ENCODE results near the gene ALDOC. TPM values are rescaled to one million over a fixed set of nuclear protein-coding genes. Genes with fewer than 3 reads are reported as not detected.

The ALDOC gene
- polyA plus RNA-seq, 1 of the 3 experiments (the other 2 are of a cell fraction) = 10.3 TPM

- H3K27me3 ChIP-seq (ENCODE audit: insufficient read depth) = peaks cover 10% of the 10 kb centered on the region; the same call in 1 of the 2 replicates
- DNase-seq = no peak
- H3K9me2 ChIP-seq = no peaks in the 10 kb centered on the region
- H3K4me2 ChIP-seq = no peak overlapping the region
- POLR2A ChIA-PET = no interaction called here
- no peaks in the 10 kb centered on the region for H3K36me3 ChIP-seq (replicated peaks in 1 of 2; ENCODE audit: control insufficient read depth in 1 of 2, insufficient read depth in 2 of 2, low read length in 1 of 2)
- 67% methylated on average over 2 of the region's 2 CpGs for WGBS (ENCODE audit: low lambda C conversion rate)
- H4K20me1 ChIP-seq (ENCODE audit: insufficient read depth) = no peaks in the 10 kb centered on the region
- no peaks in the 10 kb centered on the region for H3F3A ChIP-seq (replicated peaks; ENCODE audit: insufficient read depth)
- peaks cover 0 to 6% of the 10 kb centered on the region in 2 experiments; a peak in 1 of 4 replicates for H3K4me1 ChIP-seq (ENCODE audit: control insufficient read depth in 1 of 2, insufficient read depth in 2 of 2, low read depth in 1 of 2, low read length in 1 of 2)
- H3K9ac ChIP-seq = no peak overlapping the region
- H3K27ac ChIP-seq (ENCODE audit: low read depth in 2 of 2, low read length in 1 of 2) = no peak overlapping the region
- H2AFZ ChIP-seq (ENCODE audit: low read depth) = no peak overlapping the region
- CTCF ChIA-PET = interaction anchor here (1.2 to 3.0 kb wide), 4 partner anchors 10 to 32 kb away, joined by 4 to 15 read pairs (median 8); no protein-coding TSS in a partner anchor
- H3K9me3 ChIP-seq = no peaks in the 10 kb centered on the region
- H3K4me3 ChIP-seq (ENCODE audit: low read depth in 2 of 2, low read length in 1 of 2) = no peak overlapping the region
- no peaks in the 10 kb centered on the region for H3K79me2 ChIP-seq (ENCODE audit: insufficient read depth)
- no peak for TF ChIP-seq CHD2 (IDR thresholded peaks at IDR 0.05; ENCODE audit: low read length, partially characterized antibody)
- TF ChIP-seq RAD21 (IDR thresholded peaks at IDR 0.05; ENCODE audit: low read length) = no peak
- TF ChIP-seq EP300 (IDR thresholded peaks at IDR 0.05; ENCODE audit: borderline replicate concordance in 1 of 2, low read depth in 1 of 2, low read length in 1 of 2) = no peak
- TF ChIP-seq GATA2 (CRISPR knock-in tag; IDR thresholded peaks at IDR 0.05) = no peak
- no peak for TF ChIP-seq FOSL2 (IDR thresholded peaks at IDR 0.05; ENCODE audit: borderline replicate concordance, low read depth)
- no peak for TF ChIP-seq FOXJ3 (CRISPR knock-in tag; IDR thresholded peaks at IDR 0.05)
- no peak for TF ChIP-seq NFIC (IDR thresholded peaks at IDR 0.05; ENCODE audit: borderline replicate concordance)
- TF ChIP-seq, protein P1, sequence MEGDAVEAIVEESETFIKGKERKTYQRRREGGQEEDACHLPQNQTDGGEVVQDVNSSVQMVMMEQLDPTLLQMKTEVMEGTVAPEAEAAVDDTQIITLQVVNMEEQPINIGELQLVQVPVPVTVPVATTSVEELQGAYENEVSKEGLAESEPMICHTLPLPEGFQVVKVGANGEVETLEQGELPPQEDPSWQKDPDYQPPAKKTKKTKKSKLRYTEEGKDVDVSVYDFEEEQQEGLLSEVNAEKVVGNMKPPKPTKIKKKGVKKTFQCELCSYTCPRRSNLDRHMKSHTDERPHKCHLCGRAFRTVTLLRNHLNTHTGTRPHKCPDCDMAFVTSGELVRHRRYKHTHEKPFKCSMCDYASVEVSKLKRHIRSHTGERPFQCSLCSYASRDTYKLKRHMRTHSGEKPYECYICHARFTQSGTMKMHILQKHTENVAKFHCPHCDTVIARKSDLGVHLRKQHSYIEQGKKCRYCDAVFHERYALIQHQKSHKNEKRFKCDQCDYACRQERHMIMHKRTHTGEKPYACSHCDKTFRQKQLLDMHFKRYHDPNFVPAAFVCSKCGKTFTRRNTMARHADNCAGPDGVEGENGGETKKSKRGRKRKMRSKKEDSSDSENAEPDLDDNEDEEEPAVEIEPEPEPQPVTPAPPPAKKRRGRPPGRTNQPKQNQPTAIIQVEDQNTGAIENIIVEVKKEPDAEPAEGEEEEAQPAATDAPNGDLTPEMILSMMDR (IDR thresholded peaks at IDR 0.05) = no peak
- no peak for TF ChIP-seq GABPA (IDR thresholded peaks at IDR 0.05; ENCODE audit: low read depth)
- TF ChIP-seq ZBTB33 (IDR thresholded peaks at IDR 0.05; ENCODE audit: borderline replicate concordance, low read depth) = no peak
- no peak for TF ChIP-seq SIN3A (IDR thresholded peaks at IDR 0.05; ENCODE audit: borderline replicate concordance, low read depth, low read length)
Measured at GRCh38 chr17:28527181-28527681, 49.5 kb downstream of the ALDOC start.

GRCh38 chr17:28526381-28526780, 50.3 kb downstream of the ALDOC start:
- H3K4me3 ChIP-seq (ENCODE audit: low read depth in 2 of 2, low read length in 1 of 2) = no peak overlapping the region
- WGBS (ENCODE audit: low lambda C conversion rate) = 30% methylated on average over 3 of the region's 8 CpGs
- POLR2A ChIA-PET = interaction anchor here (1.2 kb wide), 1 partner anchor 14 kb away, joined by 3 read pairs; no protein-coding TSS in a partner anchor

More at GRCh38 chr17:28526381-28526780, 50.3 kb downstream of the ALDOC start:
- no peak for TF ChIP-seq MEF2A (IDR thresholded peaks at IDR 0.05; ENCODE audit: borderline replicate concordance, low read depth)
- no peak for TF ChIP-seq RFX5 (IDR thresholded peaks at IDR 0.05; ENCODE audit: low read length)
- TF ChIP-seq, protein P2, sequence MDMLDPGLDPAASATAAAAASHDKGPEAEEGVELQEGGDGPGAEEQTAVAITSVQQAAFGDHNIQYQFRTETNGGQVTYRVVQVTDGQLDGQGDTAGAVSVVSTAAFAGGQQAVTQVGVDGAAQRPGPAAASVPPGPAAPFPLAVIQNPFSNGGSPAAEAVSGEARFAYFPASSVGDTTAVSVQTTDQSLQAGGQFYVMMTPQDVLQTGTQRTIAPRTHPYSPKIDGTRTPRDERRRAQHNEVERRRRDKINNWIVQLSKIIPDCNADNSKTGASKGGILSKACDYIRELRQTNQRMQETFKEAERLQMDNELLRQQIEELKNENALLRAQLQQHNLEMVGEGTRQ (IDR thresholded peaks at IDR 0.05; ENCODE audit: borderline replicate concordance, low read depth, low read length) = no peak
- no peak for TF ChIP-seq GATA2 (CRISPR knock-in tag; IDR thresholded peaks at IDR 0.05)
- TF ChIP-seq TCF12 (IDR thresholded peaks at IDR 0.05) = no peak
- no peak for TF ChIP-seq FOSL2 (IDR thresholded peaks at IDR 0.05; ENCODE audit: borderline replicate concordance, low read depth)
- TF ChIP-seq NFIC (IDR thresholded peaks at IDR 0.05; ENCODE audit: borderline replicate concordance) = no peak
- no peak for TF ChIP-seq GABPA (IDR thresholded peaks at IDR 0.05; ENCODE audit: low read depth)
- no peak for TF ChIP-seq YY1 (IDR thresholded peaks at IDR 0.05; ENCODE audit: low read depth)
- TF ChIP-seq, protein P1 (IDR thresholded peaks at IDR 0.05) = no peak
- H3F3A ChIP-seq (replicated peaks; ENCODE audit: insufficient read depth) = no peaks in the 10 kb centered on the region
- H3K4me2 ChIP-seq = no peak overlapping the region
- H3K36me3 ChIP-seq (replicated peaks in 1 of 2; ENCODE audit: control insufficient read depth in 1 of 2, insufficient read depth in 2 of 2, low read length in 1 of 2) = no peaks in the 10 kb centered on the region
- CTCF ChIA-PET = interaction anchor here (1.2 to 1.8 kb wide), 3 partner anchors 10 to 22 kb away, joined by 4 to 13 read pairs (median 4); no protein-coding TSS in a partner anchor
- H3K27ac ChIP-seq (ENCODE audit: low read depth in 2 of 2, low read length in 1 of 2) = no peak overlapping the region; a peak in 1 of 4 replicates
- peaks cover 0 to 6% of the 10 kb centered on the region in 2 experiments; a peak in 1 of 4 replicates for H3K4me1 ChIP-seq (ENCODE audit: control insufficient read depth in 1 of 2, insufficient read depth in 2 of 2, low read depth in 1 of 2, low read length in 1 of 2)
- no peak overlapping the region for H3K9ac ChIP-seq
- no peaks in the 10 kb centered on the region for H3K9me3 ChIP-seq
- no peaks in the 10 kb centered on the region for H4K20me1 ChIP-seq (ENCODE audit: insufficient read depth)
- no peaks in the 10 kb centered on the region for H3K9me2 ChIP-seq
- peak; percentile 54 for DNase-seq
- H2AFZ ChIP-seq (ENCODE audit: low read depth) = no peak overlapping the region
- H3K79me2 ChIP-seq (ENCODE audit: insufficient read depth) = no peaks in the 10 kb centered on the region
- peaks cover 7% of the 10 kb centered on the region; the same call in 1 of the 2 replicates for H3K27me3 ChIP-seq (ENCODE audit: insufficient read depth)

All from SK-N-SH (cell line).